HG02852 (cell line): Measurements from ENCODE around the gene EPB41L3.

ENCODE experiments used
- ATAC-seq: cut with Tn5 transposase; IDR thresholded peaks from one replicate; pipeline ENCODE4 v1.9.1; 2021; ENCODE audit warnings: mild to moderate bottlenecking, moderate library complexity; ENCODE audit not compliant: unreplicated experiment

Gene EPB41L3

DNA sequence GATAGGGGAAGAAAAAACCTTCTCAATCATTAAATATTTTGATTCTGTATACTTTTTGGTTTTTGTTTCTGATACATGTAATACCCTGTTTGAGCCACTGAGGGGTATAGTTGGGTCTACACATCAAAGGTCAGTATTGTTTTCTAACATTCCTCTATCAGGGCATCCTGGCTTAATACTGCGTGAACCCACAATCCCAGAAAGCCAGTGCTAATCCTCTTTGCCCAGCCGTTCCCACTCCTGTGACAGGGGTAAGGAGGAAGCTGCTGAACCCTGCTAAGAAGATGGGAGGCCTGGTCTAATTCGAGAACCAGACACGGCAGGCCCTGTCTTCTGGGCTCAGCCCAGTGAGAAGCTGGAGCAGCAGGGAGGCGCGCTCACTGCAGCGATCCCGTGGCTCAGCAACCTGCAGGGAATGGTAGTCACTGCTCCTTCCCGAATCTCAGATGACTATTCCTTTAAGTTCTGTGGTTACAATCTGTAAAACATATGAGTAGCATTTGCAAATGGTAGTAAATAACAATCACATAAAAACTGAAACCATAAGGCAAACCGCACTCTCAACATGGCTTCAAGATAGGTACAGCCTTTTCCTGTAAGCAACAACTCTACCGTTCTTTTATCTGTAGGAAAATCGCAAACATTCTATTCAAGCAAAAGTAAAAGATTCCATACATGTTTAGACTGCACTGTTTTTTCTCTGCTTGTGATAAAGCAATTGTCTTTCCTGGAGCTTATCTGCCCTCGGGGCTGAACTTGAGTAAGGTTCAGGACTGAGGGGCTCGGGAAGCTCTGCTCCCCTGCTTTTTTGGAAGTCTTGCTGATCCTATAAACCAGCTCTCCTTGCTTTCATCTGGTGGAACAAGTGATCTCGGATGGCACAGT lies 87.0 kb downstream of the EPB41L3 start:
- peak; percentile 78 for ATAC-seq

DNA sequence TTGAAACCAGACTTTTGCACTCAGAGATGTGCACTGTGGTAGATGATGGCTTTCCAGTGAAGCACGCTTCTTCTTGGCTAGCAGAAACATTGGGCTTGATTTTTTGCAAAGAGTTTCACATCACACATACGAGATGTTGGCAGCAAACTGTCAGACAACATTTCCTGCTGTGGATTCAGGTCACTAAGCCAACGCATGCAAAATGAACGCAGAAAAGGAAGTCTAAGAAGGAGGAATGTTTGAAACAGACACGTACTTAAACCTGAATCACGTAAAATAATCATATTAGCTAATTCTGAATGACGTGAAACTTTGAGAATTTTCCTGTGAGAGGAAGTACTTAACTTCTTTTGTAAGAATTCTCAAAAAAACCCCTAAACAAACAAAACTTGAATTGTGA lies 88.1 kb downstream of the EPB41L3 start:
- no peak for ATAC-seq

GRCh38 chr18:5452943-5453443 lies 90.8 kb downstream of the EPB41L3 start:
- ATAC-seq, result no peak

DNA sequence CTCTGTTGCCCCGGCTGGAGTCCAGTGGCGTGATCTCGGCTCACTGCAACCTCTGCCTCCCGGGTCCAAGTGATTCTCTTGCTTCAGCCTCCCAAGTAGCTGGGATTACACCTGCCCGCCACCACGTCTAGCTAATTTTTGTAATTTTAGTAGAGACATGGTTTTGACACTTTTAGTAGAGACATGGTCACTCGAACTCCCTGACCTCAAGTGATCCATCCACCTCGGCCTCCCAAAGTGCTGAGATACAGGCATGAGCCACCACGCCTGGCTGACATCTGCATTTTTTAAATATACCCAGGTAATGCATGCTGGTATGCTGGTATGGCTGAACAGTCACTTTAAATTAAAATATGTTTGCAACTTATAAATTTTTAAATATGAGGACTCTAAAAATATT lies 91.9 kb downstream of the EPB41L3 start:
- ATAC-seq, result no peak

DNA sequence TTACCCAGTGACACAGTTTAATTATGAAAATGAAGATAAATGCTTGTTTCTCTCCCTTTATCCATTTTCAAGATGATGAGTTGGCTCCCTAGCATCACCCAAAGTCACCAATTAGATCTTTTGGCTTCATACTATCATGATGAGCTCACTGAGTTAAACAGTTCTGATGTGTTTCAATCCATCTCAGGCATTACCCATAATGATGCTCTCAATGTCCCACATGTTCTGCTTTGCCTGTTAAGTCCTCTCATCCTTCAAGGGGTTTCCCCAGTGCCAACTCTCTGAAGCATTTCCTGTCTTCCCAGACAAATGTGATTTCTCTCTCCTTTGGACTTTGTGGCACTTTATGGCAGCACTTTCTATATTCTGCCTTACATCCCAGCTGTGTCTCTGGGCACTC lies 92.6 kb downstream of the EPB41L3 start:
- ATAC-seq, result no peak

GRCh38 chr18:5449858-5450509 lies 93.8 kb downstream of the EPB41L3 start:
- no peak for ATAC-seq

- ATAC-seq, result no peak
Observed at GRCh38 chr18:5447442-5447841, 96.4 kb downstream of the EPB41L3 start.

DNA sequence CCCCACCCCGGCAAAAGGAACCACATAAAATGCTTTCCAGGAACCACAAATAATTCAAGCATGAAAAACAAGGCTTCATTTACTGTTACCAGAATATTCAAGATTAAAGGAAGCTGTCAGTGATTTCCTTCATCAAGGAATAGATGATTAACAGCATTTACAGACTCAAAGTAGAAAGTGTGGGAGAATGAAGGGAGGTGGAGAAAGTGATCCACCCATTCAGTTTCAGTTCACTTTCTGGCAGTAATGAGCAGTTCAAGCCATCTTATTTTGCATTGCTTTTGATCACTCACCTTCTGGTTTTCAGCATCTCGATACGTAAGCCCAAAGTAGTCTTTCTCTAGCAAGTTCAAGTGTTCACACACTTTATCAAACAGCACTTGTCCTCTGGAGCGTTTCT lies 99.0 kb downstream of the EPB41L3 start:
- ATAC-seq, result peak; percentile 57

DNA sequence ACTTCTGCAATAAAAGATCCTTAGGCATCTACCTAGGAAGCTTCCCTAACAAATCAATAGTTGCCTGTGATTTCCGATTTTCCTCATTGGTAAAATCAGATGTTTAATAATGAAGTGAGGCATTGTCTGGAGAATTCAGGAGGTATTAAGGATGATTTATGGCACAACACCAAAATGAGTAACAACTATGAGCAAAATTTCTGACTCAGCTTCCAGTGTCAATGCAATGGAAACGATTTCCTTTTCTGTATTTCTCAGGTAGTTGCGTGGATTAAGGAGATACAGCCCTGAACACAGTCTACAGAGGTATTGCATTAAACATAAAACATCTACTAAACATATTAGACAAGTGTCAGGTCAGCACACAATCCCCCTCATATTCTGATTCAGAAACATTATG lies 99.5 kb downstream of the EPB41L3 start:
- ATAC-seq, result no peak

DNA sequence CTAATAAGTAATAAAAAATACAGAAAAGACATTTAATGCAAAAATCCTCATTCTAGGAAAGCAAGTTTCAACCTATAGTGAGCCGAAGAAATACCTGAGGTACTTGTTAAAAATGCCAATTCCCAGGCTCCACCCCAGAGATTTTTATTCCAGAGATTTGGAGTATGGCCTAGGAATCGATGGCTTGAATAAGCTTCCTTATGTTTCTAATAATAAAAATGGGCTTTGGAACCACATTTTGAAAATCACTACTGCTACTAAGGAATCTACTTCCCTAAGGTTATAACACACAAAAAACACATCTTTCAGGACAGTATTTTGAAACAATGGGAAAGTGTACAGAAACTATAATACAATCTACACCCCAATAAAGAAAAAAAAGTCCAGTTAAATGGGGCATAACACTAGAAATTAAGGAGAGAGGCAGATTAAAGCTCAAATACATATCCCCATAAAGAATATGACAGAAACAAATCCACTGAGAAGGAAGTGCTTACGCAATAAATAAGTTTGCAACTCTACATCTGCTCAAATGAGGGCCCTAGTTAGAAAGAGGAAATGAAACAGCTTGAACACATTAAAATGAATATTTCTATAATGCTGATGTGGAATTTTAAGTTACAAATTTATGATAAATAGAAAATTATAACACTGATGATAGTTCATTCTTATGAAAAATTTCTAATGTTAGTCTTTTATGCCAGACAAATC lies 103.7 kb downstream of the EPB41L3 start:
- no peak for ATAC-seq

GRCh38 chr18:5434425-5434824 lies 109.4 kb downstream of the EPB41L3 start:
- no peak for ATAC-seq

DNA sequence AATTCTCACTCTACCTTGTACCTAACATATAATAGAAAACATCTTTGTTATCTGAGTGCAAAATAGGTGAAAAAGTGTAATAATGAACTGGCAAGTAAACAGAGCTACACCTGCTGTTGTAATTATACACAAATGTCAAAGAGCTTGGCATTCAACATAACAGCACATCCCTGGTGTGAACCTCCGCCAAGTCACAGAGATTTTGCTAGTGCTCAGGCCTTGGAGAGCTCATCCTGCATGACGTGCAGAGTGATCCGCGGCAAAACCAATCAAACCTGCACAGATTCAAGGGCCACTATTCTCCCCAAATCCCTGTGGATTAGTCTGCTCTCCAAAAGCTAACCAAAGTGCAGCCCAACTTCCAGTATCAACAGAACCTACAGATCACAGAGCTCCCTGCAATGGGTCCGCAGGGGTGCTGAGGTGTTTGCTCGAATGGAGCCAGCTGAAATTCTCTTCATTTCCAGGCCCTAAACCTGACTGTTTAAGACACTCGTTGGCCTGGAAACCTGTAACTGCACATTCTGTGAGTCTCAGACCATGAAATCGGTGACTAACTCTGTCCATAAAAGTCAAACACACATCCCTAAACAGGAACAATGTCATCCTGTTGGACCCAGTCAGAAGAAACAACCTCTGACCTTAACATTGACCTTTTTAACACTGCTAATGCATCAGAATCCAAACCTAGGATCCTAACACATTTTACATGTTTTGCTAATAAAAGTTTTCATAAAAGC lies 111.8 kb downstream of the EPB41L3 start:
- no peak for ATAC-seq

GRCh38 chr18:5430131-5430530 lies 113.7 kb downstream of the EPB41L3 start:
- no peak for ATAC-seq

GRCh38 chr18:5429681-5430080 lies 114.1 kb downstream of the EPB41L3 start:
- ATAC-seq, result no peak

GRCh38 chr18:5425721-5426120 lies 118.1 kb downstream of the EPB41L3 start:
- ATAC-seq, result no peak

GRCh38 chr18:5424903-5425664 lies 118.7 kb downstream of the EPB41L3 start:
- ATAC-seq, result peak; percentile 51

DNA sequence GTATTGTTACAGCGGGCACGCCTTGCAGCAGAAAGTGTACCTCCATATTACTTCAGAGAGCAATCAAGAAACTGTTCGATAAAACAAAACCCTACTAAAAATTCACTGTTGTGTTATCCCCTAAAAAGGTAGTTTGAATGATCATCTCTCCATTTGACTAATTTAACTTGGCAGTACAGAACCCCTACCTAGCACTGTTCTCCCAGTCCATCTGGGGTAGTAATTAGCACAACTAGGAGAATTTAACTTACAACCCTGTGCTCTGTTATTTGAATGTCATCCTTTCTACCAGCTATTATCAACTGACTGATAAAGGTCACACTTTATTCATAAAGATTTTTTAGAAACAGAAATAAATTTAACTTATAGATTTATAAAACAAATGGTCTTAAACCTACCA lies 121.2 kb downstream of the EPB41L3 start:
- ATAC-seq, result no peak

DNA sequence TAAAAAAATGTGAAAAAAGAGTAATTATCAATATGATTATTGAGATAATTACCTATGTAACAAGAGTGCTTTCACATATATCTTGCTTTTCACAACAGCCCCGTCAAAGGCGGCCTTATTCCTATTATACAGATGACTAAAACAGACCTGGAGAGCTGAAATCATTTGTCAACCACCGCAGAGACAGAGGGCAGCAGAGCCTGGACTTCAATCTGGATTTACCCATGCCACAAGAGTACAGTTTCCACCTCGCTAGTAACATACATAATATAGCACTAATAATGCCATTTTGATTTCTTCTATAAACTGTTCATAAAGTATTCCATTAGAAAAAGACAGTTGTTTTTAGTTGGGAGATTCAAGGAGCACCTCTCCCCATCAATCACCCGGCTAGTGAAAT lies 121.8 kb downstream of the EPB41L3 start:
- ATAC-seq, result no peak

DNA sequence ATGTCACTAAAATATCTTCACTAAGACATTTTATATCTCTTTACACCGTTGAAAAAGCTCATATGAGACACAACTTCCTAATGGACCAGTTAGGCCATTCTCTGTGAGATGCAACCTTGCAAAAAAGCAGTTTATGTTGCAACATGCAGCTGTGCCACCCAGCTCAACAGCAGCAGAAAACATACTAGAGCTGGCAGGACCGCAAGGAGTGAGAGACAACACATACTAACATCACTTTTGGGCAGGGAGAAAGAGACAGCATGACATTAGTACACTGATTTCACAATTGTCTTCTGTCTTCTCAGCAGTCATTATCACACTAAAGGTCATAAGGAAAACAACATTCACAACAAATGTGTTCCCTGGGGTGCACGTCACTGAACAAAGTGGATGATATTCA lies 122.9 kb downstream of the EPB41L3 start:
- ATAC-seq, result no peak

- no peak for ATAC-seq
Observed at GRCh38 chr18:5419601-5420000, 124.2 kb downstream of the EPB41L3 start.
